HepG2 (cell line): Measurements from ENCODE around the gene SDC1. TPM values are rescaled to one million over a fixed set of nuclear protein-coding genes. Genes with fewer than 3 reads are reported as not detected.

Source experiments
- CEBPG ChIP-seq: IDR thresholded peaks from 2 replicates; pipeline ENCODE4 v1.6.1; 2016
- GFI1 ChIP-seq: sonication (generic); formaldehyde crosslinking; IDR thresholded peaks from 2 replicates; pipeline ENCODE4 v1.5.0; 2020; ENCODE audit warnings: missing genetic modification reagents, mild to moderate bottlenecking, borderline replicate concordance
- HNF4G ChIP-seq, 2 experiments: sonication (generic) in 1 of 2; formaldehyde crosslinking in 1 of 2; IDR thresholded peaks; 2 replicates each; pipeline versions ENCODE4 v1.4.0 to v1.6.1; 2011 to 2020; ENCODE audit warnings: borderline replicate concordance in 2 of 2, low read depth in 2 of 2, mild to moderate bottlenecking in 2 of 2, low read length in 1 of 2, missing genetic modification reagents in 1 of 2, moderate library complexity in 1 of 2
- MIER2 ChIP-seq: IDR thresholded peaks from 2 replicates; pipeline ENCODE4 v1.6.1; 2016; ENCODE audit warnings: missing biosample characterization, missing genetic modification reagents
- NR2F6 ChIP-seq, 2 experiments: IDR thresholded peaks; 2 replicates each; pipeline ENCODE4 v1.6.1; 2016; ENCODE audit warnings: antibody characterized with exemption in 1 of 2, mild to moderate bottlenecking in 1 of 2
- ONECUT2 ChIP-seq: sonication (generic); formaldehyde crosslinking; IDR thresholded peaks from 2 replicates; pipeline ENCODE4 v1.4.0; 2020; ENCODE audit warnings: missing genetic modification reagents
- PHF21A ChIP-seq: sonication (generic); formaldehyde crosslinking; IDR thresholded peaks from 2 replicates; pipeline ENCODE4 v1.5.0; 2020; ENCODE audit warnings: mild to moderate bottlenecking, missing genetic modification reagents
- SALL1 ChIP-seq: sonication (generic); formaldehyde crosslinking; IDR thresholded peaks from 2 replicates; pipeline ENCODE4 v1.8.0; 2022; ENCODE audit warnings: mild to moderate bottlenecking, missing genetic modification reagents
- SOX13 ChIP-seq, 3 experiments: fragments of 450-650 bp in 1 of 3; sonication (generic) in 1 of 3; formaldehyde crosslinking in 1 of 3; IDR thresholded peaks in 2 of 3; conservative IDR thresholded peaks in 1 of 3; 2 replicates each; pipeline versions ENCODE4 v1.5.0 to v1.6.1; 2016 to 2020; ENCODE audit warnings: antibody characterized with exemption in 1 of 3, mild to moderate bottlenecking in 1 of 3, missing compliant biosample characterization in 1 of 3, missing genetic modification reagents in 1 of 3, moderate library complexity in 1 of 3
- SP2 ChIP-seq: sonication (generic); formaldehyde crosslinking; IDR thresholded peaks from 2 replicates; pipeline ENCODE4 v1.5.1; 2020; ENCODE audit warnings: mild to moderate bottlenecking, missing genetic modification reagents
- YEATS2 ChIP-seq: sonication (generic); formaldehyde crosslinking; IDR thresholded peaks from 2 replicates; pipeline ENCODE4 v1.4.0; 2020; ENCODE audit warnings: missing genetic modification reagents, borderline replicate concordance
- ZEB1 ChIP-seq: IDR thresholded peaks from 2 replicates; pipeline ENCODE4 v1.6.1; 2012; ENCODE audit warnings: mild to moderate bottlenecking, low read depth, inconsistent platforms; ENCODE audit not compliant: insufficient replicate concordance
- ZFP82 ChIP-seq: sonication (generic); formaldehyde crosslinking; IDR thresholded peaks from 2 replicates; pipeline ENCODE4 v1.5.1; 2020; ENCODE audit warnings: mild to moderate bottlenecking, missing genetic modification reagents, borderline replicate concordance
- ZFX ChIP-seq: sonication (generic); formaldehyde crosslinking; IDR thresholded peaks from 2 replicates; pipeline ENCODE4 v1.4.0; 2020; ENCODE audit warnings: mild to moderate bottlenecking, low read depth, missing genetic modification reagents, moderate library complexity
- ZNF101 ChIP-seq: sonication (generic); formaldehyde crosslinking; IDR thresholded peaks from 2 replicates; pipeline ENCODE4 v1.4.0; 2020; ENCODE audit warnings: mild to moderate bottlenecking, low read depth, missing genetic modification reagents, borderline replicate concordance
- ZNF20 ChIP-seq: sonication (generic); formaldehyde crosslinking; IDR thresholded peaks from 2 replicates; pipeline ENCODE4 v1.4.0; 2020; ENCODE audit warnings: mild to moderate bottlenecking, moderate library complexity, missing genetic modification reagents
- ZNF207 ChIP-seq: fragments of 450-650 bp; IDR thresholded peaks from 2 replicates; pipeline ENCODE4 v1.6.1; 2016; ENCODE audit warnings: antibody characterized with exemption, borderline replicate concordance
- ZNF224 ChIP-seq: sonication (generic); formaldehyde crosslinking; IDR thresholded peaks from 2 replicates; pipeline ENCODE4 v1.5.0; 2020; ENCODE audit warnings: mild to moderate bottlenecking, missing genetic modification reagents
- ZNF225 ChIP-seq: sonication (generic); formaldehyde crosslinking; IDR thresholded peaks from 2 replicates; pipeline ENCODE4 v1.4.0; 2020; ENCODE audit warnings: mild to moderate bottlenecking, missing genetic modification reagents
- ZNF292 ChIP-seq: sonication (generic); formaldehyde crosslinking; IDR thresholded peaks from 2 replicates; pipeline ENCODE4 v1.8.1; 2022; ENCODE audit warnings: mild to moderate bottlenecking, low read depth, missing genetic modification reagents, borderline replicate concordance
- ZNF354B ChIP-seq: sonication (generic); formaldehyde crosslinking; IDR thresholded peaks from 2 replicates; pipeline ENCODE4 v1.8.0; 2022; ENCODE audit warnings: mild to moderate bottlenecking, missing genetic modification reagents
- ZNF572 ChIP-seq: sonication (generic); formaldehyde crosslinking; IDR thresholded peaks from 2 replicates; pipeline ENCODE4 v1.5.1; 2020; ENCODE audit warnings: mild to moderate bottlenecking, missing genetic modification reagents
- ZNF747 ChIP-seq: sonication (generic); formaldehyde crosslinking; IDR thresholded peaks from 2 replicates; pipeline ENCODE4 v1.8.1; 2023; ENCODE audit warnings: missing genetic modification reagents, mild to moderate bottlenecking, borderline replicate concordance
- ZSCAN31 ChIP-seq: sonication (generic); formaldehyde crosslinking; IDR thresholded peaks from 2 replicates; pipeline ENCODE4 v1.5.0; 2020; ENCODE audit warnings: low read depth, mild to moderate bottlenecking, missing genetic modification reagents
- ZUFSP ChIP-seq: sonication (generic); formaldehyde crosslinking; IDR thresholded peaks from 2 replicates; pipeline ENCODE4 v1.9.0; 2021; ENCODE audit warnings: missing genetic modification reagents, mild to moderate bottlenecking, borderline replicate concordance
- polyA plus RNA-seq, 8 experiments: library from polyadenylated mRNA; depleted of rRNA in 3 of 8; stranded (reverse) in 7 of 8; unstranded in 1 of 8; fragments of >200 nt; fragmentation: Illumina TruSeq in 4 of 8; extraction: Trizol in 4 of 8; gene quantifications; 2 replicates each; pipeline versions ENCODE4 v1.2.1 to v1.2.3, GENCODE V29; 2011 to 2016; ENCODE audit warnings: low read depth in 4 of 8, missing spikeins in 1 of 8, mixed read lengths in 1 of 8; ENCODE audit not compliant: insufficient read depth in 1 of 8
- total RNA-seq, 5 experiments: library from RNA; depleted of rRNA; stranded (reverse); fragments of >200 nt; fragmentation: Illumina TruSeq; extraction: Trizol; gene quantifications; 2 replicates each; pipeline ENCODE4 v1.2.3, GENCODE V29; 2016; ENCODE audit warnings: low read depth in 1 of 5
- TF ChIP-seq, protein P1 (sequence below): sonication (generic); formaldehyde crosslinking; IDR thresholded peaks from 2 replicates; pipeline ENCODE4 v1.4.0; 2020; ENCODE audit warnings: missing genetic modification reagents

Gene SDC1
- total and polyA plus RNA-seq, 2 of the 13 experiments (the other 11 are each of a cell fraction or from before 2014, with no cell fraction given): 108 to 119 TPM

- no peak for TF ChIP-seq SP2
- TF ChIP-seq YEATS2 (CRISPR knock-in tag): 0 out of 2 replicates have a peak, but pooled peaks have one; percentile 25
- TF ChIP-seq ZNF101 (CRISPR knock-in tag): no peak
- no peak for TF ChIP-seq CEBPG (CRISPR knock-in tag)
- peak; percentile 55 for TF ChIP-seq ZSCAN31 (CRISPR knock-in tag)
- no peak for TF ChIP-seq ZNF224 (CRISPR knock-in tag)
- no peak for TF ChIP-seq ZNF20 (CRISPR knock-in tag)
- TF ChIP-seq ZNF354B: no peak
- no peak for TF ChIP-seq SOX13 (IDR thresholded peaks at IDR 0.05)
- no peak for TF ChIP-seq SOX13 (CRISPR knock-in tag; conservative IDR thresholded peaks at IDR 0.05 in 1 of 2, IDR thresholded peaks at IDR 0.05 in 1 of 2)
- no peak for TF ChIP-seq ZEB1
- no peak for TF ChIP-seq ZNF225 (CRISPR knock-in tag)
- TF ChIP-seq NR2F6 (IDR thresholded peaks at IDR 0.05): no peak
- no peak for TF ChIP-seq NR2F6 (CRISPR knock-in tag; IDR thresholded peaks at IDR 0.05)
- no peak for TF ChIP-seq GFI1 (CRISPR knock-in tag)
- TF ChIP-seq ZNF292 (CRISPR knock-in tag): no peak
- 0 out of 2 replicates have a peak, but pooled peaks have one; percentile 57 for TF ChIP-seq SALL1 (CRISPR knock-in tag)
- TF ChIP-seq HNF4G (IDR thresholded peaks at IDR 0.05; ENCODE audit: borderline replicate concordance, low read depth, low read length): no peak
- TF ChIP-seq HNF4G (CRISPR knock-in tag; IDR thresholded peaks at IDR 0.05; ENCODE audit: borderline replicate concordance, low read depth): no peak
- TF ChIP-seq, protein P1, sequence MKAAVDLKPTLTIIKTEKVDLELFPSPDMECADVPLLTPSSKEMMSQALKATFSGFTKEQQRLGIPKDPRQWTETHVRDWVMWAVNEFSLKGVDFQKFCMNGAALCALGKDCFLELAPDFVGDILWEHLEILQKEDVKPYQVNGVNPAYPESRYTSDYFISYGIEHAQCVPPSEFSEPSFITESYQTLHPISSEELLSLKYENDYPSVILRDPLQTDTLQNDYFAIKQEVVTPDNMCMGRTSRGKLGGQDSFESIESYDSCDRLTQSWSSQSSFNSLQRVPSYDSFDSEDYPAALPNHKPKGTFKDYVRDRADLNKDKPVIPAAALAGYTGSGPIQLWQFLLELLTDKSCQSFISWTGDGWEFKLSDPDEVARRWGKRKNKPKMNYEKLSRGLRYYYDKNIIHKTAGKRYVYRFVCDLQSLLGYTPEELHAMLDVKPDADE (CRISPR knock-in tag): no peak
- TF ChIP-seq ZFP82 (CRISPR knock-in tag): peak; percentile 93
- no peak for TF ChIP-seq MIER2 (CRISPR knock-in tag)
- TF ChIP-seq ZFX (CRISPR knock-in tag): peak; percentile 60
- 0 out of 2 replicates have a peak, but pooled peaks have one; percentile 63 for TF ChIP-seq ZNF747
- TF ChIP-seq ZNF207: no peak
- peak; percentile 77; the same call in 1 of the 2 replicates for TF ChIP-seq PHF21A (CRISPR knock-in tag)
- 0 out of 2 replicates have a peak, but pooled peaks have one; percentile 19 for TF ChIP-seq ZNF572 (CRISPR knock-in tag)
- no peak for TF ChIP-seq ONECUT2 (CRISPR knock-in tag)
- no peak for TF ChIP-seq ZUFSP
These were observed 1.3 kb downstream of the SDC1 start (continued) for GRCh38 chr2:20223407-20224163.
